Measurements from ENCODE around the gene IREB2. TPM values are rescaled to one million over a fixed set of nuclear protein-coding genes. Genes with fewer than 3 reads are reported as not detected.

The IREB2 gene
- total RNA-seq, 1 donor from 2014 or later = 48.7 TPM

DNA sequence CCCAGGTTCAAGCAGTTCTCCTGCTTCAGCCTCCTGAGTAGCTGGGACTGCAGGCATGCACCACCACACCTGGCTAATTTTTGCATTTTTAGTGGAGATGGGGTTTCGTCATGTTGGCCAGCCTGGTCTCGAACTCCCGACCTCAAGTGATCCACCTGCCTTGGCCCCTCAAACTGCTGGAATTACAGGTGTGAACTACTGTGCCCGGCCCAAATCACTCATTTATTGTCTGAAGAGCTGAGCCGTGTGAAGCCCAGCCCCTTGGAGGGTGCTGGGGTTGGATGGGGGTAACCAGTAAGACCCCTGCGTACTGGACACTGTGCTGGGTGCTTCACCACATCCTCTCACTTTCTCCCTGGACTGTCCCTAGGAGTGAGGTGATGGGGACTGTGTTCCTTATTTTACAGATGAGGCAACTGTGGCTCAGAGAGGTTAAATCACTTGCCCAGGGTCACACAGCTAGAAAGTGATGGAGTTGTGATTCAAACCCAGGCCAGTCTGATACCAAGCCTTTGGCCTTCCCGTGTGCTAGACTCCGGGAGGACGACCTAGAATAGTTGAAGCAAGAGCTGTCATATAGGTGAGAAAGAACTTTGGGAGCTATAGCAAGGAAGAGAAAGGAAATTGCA, 41.7 kb upstream of the IREB2 start:
- Histone ChIP-seq H3K4me3 (no peak overlapping the region), H3K36me3 (no peaks in the 10 kb centered on the region), H3K9me3 (no peaks in the 10 kb centered on the region), H3K4me1 (no peaks in the 10 kb centered on the region), H3K27me3 (no peaks in the 10 kb centered on the region), H3K27ac (no peak overlapping the region)
- DNase-seq = no peak
- ATAC-seq = no peak
- intact Hi-C loops (cut with DNase I) = no loop called here
- TF ChIP-seq, protein P1, sequence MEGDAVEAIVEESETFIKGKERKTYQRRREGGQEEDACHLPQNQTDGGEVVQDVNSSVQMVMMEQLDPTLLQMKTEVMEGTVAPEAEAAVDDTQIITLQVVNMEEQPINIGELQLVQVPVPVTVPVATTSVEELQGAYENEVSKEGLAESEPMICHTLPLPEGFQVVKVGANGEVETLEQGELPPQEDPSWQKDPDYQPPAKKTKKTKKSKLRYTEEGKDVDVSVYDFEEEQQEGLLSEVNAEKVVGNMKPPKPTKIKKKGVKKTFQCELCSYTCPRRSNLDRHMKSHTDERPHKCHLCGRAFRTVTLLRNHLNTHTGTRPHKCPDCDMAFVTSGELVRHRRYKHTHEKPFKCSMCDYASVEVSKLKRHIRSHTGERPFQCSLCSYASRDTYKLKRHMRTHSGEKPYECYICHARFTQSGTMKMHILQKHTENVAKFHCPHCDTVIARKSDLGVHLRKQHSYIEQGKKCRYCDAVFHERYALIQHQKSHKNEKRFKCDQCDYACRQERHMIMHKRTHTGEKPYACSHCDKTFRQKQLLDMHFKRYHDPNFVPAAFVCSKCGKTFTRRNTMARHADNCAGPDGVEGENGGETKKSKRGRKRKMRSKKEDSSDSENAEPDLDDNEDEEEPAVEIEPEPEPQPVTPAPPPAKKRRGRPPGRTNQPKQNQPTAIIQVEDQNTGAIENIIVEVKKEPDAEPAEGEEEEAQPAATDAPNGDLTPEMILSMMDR (IDR thresholded peaks at IDR 0.05) = no peak

DNA sequence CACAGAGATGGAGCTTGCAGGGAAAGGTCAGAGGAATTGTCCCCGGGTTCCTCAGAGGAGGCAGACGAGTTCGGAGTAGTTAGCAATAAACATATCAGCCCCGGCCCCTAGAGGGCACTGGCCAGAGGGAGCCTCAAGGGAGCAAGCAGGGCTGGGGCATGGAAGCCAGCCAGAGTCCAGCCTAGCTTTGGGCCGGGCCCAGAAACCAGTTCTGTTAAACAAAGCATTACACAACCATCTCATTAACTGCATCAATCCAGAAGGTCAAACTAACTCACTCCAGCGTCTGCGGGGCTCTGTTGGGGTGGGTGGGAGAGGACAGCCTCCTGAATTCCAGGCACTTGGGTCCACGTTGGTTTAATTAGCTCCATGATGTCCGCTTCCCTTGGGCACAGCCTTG, 41.0 kb upstream of the IREB2 start:
- Histone ChIP-seq H3K36me3 (no peaks in the 10 kb centered on the region), H3K27me3 (no peaks in the 10 kb centered on the region), H3K27ac (no peak overlapping the region), H3K4me1 (no peaks in the 10 kb centered on the region), H3K4me3 (no peak overlapping the region), H3K9me3 (no peaks in the 10 kb centered on the region)
- ATAC-seq (peak; percentile 87), DNase-seq (peak; percentile 88)
- TF ChIP-seq, protein P1 (IDR thresholded peaks at IDR 0.05) = peak; percentile 41
- intact Hi-C loops (cut with DNase I) = no loop called here

DNA sequence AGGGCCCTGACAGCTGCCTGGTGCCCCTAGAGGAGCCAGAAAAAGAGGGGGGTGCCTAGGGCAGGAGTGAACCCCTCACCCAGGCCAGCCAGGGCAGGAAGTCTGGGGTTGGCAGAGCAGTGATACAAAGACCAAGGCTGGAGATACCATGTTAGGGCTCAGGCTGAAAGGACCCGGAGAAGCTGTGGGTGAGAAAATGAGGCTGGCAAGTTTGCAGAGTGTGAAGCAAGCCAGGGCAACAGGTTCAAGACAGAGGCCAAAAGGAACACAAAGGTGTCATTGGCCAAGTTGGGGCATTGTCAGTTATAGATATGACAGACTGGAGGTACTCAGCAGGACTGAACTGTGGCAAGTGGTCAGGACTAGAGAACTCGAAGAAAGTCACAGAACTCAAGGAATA, 40.6 kb upstream of the IREB2 start:
- H3K36me3 ChIP-seq = no peaks in the 10 kb centered on the region
- H3K4me1 ChIP-seq = no peaks in the 10 kb centered on the region
- no peaks in the 10 kb centered on the region for H3K9me3 ChIP-seq
- intact Hi-C loops (cut with DNase I) = no loop called here
- DNase-seq (no peak), ATAC-seq (no peak)
- TF ChIP-seq, protein P1 (IDR thresholded peaks at IDR 0.05) = no peak
- H3K4me3 ChIP-seq = no peak overlapping the region
- H3K27ac ChIP-seq = no peak overlapping the region
- H3K27me3 ChIP-seq = no peaks in the 10 kb centered on the region

DNA sequence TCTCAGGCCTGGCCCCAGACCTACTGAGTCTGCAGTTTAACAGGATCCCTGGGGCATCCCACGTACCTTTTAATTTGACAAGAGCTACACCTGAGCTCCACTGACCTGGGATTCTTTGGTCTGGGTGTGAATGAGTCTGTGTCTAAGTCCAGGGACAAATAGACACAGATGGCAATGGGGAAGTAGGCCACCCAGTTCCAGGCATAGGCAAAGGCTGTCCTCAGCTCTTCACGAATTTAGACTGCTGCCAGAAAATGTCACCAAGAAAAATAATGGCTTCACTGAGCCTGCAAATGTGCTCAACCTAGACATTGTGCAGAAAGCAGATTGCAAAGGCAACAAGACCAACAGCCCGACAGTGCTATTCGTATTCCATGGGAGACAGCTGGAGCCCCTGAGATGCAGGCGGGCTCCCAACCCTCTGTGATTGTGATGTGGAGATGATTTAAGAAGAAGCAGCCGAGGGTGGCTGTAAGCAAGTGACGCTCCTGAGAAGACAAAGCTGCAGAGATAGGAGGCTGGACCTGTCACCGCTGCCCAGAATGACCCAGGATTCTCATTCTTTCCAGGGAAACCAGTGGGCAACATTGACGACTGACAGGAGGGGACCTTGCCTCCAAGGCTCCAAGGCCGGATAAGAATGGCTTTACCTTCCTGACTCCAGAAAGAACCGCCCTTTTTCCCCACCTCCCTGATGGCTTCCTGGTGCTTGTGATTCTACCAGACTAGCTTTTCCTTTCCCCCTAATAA, 39.8 kb upstream of the IREB2 start:
- no peaks in the 10 kb centered on the region for H3K27me3 ChIP-seq
- no peaks in the 10 kb centered on the region for H3K36me3 ChIP-seq
- H3K9me3 ChIP-seq = no peaks in the 10 kb centered on the region
- ATAC-seq = no peak
- intact Hi-C loops (cut with DNase I) = no loop called here
- no peak for DNase-seq
- H3K27ac ChIP-seq = no peak overlapping the region
- TF ChIP-seq, protein P1 (IDR thresholded peaks at IDR 0.05) = no peak
- H3K4me1 ChIP-seq = no peaks in the 10 kb centered on the region
- no peak overlapping the region for H3K4me3 ChIP-seq

DNA sequence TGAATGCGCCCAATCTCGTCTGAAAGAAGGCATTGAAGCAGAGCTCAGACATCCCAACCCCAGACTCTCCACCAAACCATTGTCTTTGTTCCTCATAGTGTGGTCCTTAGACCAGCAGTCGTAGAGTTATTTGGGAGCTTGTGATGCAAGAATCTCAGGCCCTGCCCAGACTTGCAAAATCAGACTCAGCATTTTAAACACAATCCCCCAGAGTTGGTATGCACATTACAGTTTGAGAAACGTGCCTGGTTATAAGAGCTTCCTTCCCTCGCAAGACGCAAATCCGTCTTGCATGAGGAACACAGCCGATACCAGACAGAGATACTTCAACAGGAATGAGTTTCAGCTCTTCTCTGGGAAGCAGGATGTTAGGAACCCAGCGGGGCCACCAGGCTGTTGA, 38.9 kb upstream of the IREB2 start:
- Histone ChIP-seq H3K9me3 (no peaks in the 10 kb centered on the region), H3K4me1 (no peaks in the 10 kb centered on the region), H3K27me3 (no peaks in the 10 kb centered on the region), H3K27ac (no peak overlapping the region), H3K4me3 (no peak overlapping the region), H3K36me3 (no peaks in the 10 kb centered on the region)
- ATAC-seq (peak; percentile 40), DNase-seq (no peak)
- TF ChIP-seq, protein P1 (IDR thresholded peaks at IDR 0.05) = no peak
- intact Hi-C loops (cut with DNase I) = no loop called here

Data from upper lobe of right lung (tissue), 1 donor.